ENCODE measurements around the gene MILR1.

The MILR1 gene

DNA sequence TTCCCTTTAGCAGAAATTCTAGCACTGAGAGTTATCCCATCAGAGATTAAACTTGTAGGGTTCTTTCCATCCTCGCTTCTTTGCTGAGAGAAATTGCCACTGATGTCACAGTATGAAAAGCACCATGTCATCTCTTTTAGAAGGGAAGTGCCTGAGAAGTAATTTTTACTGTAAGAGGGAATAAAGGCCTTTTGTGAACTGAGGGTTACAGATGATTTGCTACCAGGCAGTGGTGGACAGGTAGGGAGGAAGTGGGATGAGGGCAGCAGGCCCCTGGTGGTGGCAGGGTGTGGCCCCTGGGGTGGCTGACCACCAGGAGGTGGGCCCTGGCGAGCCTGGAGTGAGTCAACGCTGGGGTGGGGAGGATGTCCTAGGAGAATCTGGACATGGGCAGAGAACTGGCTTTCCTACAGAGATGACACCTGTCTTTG, 6.4 kb upstream of the MILR1 start:
- TF ChIP-seq, protein P1, sequence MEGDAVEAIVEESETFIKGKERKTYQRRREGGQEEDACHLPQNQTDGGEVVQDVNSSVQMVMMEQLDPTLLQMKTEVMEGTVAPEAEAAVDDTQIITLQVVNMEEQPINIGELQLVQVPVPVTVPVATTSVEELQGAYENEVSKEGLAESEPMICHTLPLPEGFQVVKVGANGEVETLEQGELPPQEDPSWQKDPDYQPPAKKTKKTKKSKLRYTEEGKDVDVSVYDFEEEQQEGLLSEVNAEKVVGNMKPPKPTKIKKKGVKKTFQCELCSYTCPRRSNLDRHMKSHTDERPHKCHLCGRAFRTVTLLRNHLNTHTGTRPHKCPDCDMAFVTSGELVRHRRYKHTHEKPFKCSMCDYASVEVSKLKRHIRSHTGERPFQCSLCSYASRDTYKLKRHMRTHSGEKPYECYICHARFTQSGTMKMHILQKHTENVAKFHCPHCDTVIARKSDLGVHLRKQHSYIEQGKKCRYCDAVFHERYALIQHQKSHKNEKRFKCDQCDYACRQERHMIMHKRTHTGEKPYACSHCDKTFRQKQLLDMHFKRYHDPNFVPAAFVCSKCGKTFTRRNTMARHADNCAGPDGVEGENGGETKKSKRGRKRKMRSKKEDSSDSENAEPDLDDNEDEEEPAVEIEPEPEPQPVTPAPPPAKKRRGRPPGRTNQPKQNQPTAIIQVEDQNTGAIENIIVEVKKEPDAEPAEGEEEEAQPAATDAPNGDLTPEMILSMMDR (IDR thresholded peaks at IDR 0.05; ENCODE audit: low read depth, low read length, missing control alignments): no peak
- no peak overlapping the region for H3K4me3 ChIP-seq (ENCODE audit: low read depth, low read length)
- DNase-seq (ENCODE audit: low read depth): no peak

DNA sequence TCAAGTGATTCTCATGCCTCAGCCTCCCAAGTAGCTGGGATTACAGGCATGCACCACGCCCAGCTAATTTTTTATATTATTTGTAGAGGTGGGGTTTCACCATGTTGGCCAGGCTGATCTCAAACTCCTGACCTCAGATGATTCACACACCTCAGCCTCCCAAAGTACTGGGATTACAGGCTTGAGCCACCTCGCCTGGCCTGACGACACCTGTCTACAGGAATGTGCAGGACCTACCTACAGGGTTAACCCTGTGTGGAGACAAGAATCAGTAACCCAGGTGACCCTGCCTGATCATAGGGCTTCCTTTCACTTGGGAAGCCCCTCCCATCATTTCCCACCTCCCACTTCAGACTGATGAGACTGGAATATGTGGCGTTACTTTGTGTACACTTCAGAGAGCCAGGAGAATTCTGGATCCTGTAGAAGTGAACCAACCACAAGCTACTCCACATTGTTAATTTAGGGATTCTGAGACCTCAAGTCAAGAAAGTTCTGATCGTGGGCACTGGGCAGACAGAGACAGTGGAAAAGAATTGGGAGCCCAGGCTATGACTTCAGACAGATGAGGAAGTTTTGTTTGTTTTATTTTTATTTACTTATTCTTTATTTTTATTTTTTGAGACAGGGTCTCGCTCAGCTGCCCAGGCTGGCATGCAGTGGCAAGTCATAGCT, 5.7 kb upstream of the MILR1 start:
- DNase-seq (ENCODE audit: low read depth): no peak
- no peak overlapping the region for H3K4me3 ChIP-seq (ENCODE audit: low read depth, low read length)
- TF ChIP-seq, protein P1 (IDR thresholded peaks at IDR 0.05; ENCODE audit: low read depth, low read length, missing control alignments): no peak

DNA sequence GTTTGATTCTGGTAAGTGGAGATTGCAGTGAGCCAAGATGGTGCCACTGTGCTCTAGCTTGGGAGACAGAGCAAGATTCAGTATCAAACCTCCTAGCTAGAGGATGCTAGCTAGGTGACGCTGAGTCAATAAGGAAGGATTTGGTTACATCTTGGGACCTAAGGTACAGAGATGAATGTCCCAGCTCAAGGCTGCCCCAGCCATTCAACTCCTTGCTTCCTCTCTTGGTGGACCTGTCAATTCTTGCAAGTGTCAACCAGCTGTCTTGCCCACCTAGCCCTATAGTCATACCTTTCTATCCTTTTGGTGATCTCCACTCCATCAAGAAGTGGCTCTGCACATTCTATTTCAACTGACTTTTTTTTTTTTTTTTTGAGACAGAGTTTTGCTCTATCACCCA, 1.4 kb upstream of the MILR1 start:
- peak; percentile 44 for DNase-seq (ENCODE audit: low read depth)
- TF ChIP-seq, protein P1 (IDR thresholded peaks at IDR 0.05; ENCODE audit: low read depth, low read length, missing control alignments): no peak
- no peak overlapping the region for H3K4me3 ChIP-seq (ENCODE audit: low read depth, low read length)

DNA sequence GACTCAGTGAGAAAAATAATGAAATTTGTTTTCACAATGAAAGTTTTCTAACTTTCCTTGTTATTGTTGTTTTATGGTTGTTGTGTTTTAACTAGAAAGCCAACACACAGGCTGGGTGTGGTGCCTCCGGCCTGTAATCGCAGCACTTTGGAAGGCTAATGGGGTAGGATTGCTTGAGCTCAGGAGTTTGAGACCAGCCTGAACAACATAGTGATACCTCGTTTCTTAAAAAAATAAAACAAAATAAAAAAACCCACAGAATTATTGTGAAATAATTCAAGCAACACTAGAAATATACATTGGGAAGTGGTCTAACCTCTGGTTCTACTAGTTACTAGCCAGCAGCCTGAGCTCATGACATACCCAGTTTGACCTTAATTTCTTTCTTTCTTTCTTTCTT, 630 bp downstream of the MILR1 start:
- no peak overlapping the region; the same call in 1 of the 2 replicates for H3K4me3 ChIP-seq (ENCODE audit: low read depth, low read length)
- no peak for DNase-seq (ENCODE audit: low read depth)
- TF ChIP-seq, protein P1 (IDR thresholded peaks at IDR 0.05; ENCODE audit: low read depth, low read length, missing control alignments): no peak

DNA sequence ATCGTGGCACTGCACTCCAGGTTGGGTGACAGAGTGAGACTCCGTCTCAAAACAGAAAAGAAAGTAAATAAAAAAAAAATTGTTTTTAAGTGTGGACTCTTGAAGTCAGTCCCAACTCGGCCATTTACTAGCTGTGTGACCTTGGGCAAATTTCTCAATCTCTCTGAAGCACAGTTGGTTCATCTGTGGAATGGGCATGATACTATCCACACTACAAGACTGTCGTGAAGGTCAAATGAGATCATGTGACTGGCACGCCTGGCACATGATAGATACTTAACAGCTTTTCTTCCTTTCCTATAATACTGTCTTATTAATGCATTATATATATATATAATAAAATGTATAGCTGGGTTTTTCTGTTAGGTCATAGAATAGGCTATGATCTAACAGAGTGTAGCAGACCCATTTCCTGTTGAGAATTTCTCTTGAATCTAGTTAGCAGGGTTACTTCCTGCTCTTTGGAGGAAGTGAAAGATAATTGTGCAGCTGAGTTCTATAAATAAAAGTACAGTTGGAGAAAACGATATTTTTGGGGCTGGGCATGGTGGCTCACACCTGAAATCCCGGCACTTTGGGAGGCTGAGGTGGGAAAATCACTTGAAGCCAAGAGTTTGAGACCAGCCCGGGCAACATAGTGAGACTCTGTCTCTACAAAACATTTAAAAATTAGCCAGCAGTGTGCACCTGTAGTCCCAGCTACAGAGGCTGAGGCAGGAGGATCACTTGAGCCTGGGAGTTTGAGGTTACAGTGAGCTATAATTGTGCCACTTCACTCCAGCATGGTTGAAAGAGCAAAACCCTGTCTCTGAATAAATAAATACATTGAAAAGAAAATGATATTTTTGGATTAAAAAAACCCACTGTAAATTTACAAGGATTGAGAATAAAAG, 7.3 kb downstream of the MILR1 start:
- peak; percentile 31 for DNase-seq (ENCODE audit: low read depth)
- TF ChIP-seq, protein P1 (IDR thresholded peaks at IDR 0.05; ENCODE audit: low read depth, low read length, missing control alignments): no peak
- no peak overlapping the region for H3K4me3 ChIP-seq (ENCODE audit: low read depth, low read length)

DNA sequence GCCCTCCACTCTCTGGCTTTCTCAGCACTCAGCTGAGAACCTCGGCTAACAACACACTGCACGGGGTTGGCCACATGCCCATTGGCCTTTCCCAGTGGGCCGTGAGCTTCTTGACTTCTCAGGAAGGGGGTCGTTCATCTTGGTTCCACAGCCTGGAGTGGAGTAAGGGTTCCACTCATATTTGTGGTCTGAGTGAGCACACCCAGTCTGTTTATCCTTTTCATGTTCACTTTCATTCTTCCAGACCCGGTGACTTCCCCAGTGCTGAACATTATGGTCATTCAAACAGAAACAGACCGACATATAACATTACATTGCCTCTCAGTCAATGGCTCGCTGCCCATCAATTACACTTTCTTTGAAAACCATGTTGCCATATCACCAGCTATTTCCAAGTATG, 8.2 kb downstream of the MILR1 start:
- TF ChIP-seq, protein P1 (IDR thresholded peaks at IDR 0.05; ENCODE audit: low read depth, low read length, missing control alignments): no peak
- H3K4me3 ChIP-seq (ENCODE audit: low read depth, low read length): no peak overlapping the region
- DNase-seq (ENCODE audit: low read depth): no peak

All from GM12864 (cell line).